Fibroblast of lung (primary cell): ENCODE data around the gene NPTX1.

Source experiments
- CTCF ChIP-seq, 2 donors: IDR thresholded peaks in 1 of 2; conservative IDR thresholded peaks in 1 of 2; 1 replicate in 1 of 2; 2 replicates in 1 of 2; pipeline ENCODE4 v1.5.1; 2011 to 2012; ENCODE audit warnings: low read length in 2 of 2, control low read depth in 1 of 2, inconsistent platforms in 1 of 2, low read depth in 1 of 2, mild to moderate bottlenecking in 1 of 2
- EZH2 ChIP-seq: IDR thresholded peaks from 2 replicates; pipeline ENCODE4 v1.5.1; 2012; ENCODE audit warnings: low read length, control low read depth, mild to moderate bottlenecking; ENCODE audit errors: missing control alignments

- TF ChIP-seq CTCF (conservative IDR thresholded peaks at IDR 0.05 in 1 of 2, IDR thresholded peaks at IDR 0.05 in 1 of 2; ENCODE audit: low read depth in 1 of 2, low read length in 2 of 2) (no peak), EZH2 (no peak)
These were observed 23.0 kb downstream of the NPTX1 start for GRCh38 chr17:80453126-80453997.
